SK-N-SH (cell line): ENCODE results near the gene ARHGAP10. TPM values are rescaled to one million over a fixed set of nuclear protein-coding genes. Genes with fewer than 3 reads are reported as not detected.

Experiments
- CTCF ChIA-PET: fragments of 300-600, 350-600 bp; formaldehyde crosslinking; extraction: SDS; loops from one replicate; lab custom pipeline; 2021; lab: Yijun Ruan, JAX
- POLR2A ChIA-PET: fragments of 350-600 bp; sonication (Branson Sonifier 250); formaldehyde crosslinking; extraction: SDS; loops from one replicate; lab custom pipeline; 2020; ENCODE audit warnings: antibody characterized with exemption, inconsistent platforms; lab: Yijun Ruan, JAX
- DNase-seq: peaks from one replicate; pipeline ENCODE4 v3.0.0; 2012
- H2AFZ ChIP-seq: fragments of 200-600 bp; sonication (generic); 2 replicates; pipeline ENCODE4 v1.8.1; 2016; ENCODE audit warnings: antibody characterized with exemption, mild to moderate bottlenecking, low read depth
- H3F3A ChIP-seq: fragments of 200-600 bp; sonication (generic); replicated peaks from 2 replicates; pipeline ENCODE3; 2016; ENCODE audit warnings: antibody characterized with exemption, mild to moderate bottlenecking; ENCODE audit not compliant: insufficient read depth
- H3K27ac ChIP-seq, 2 experiments: fragments of 200-500 bp in 1 of 2; fragments of 200-600 bp in 1 of 2; sonication (Bioruptor generic) in 1 of 2; sonication (generic), shearing (Covaris generic) in 1 of 2; 2 replicates each; pipeline versions ENCODE4 v1.5.1 to v1.6.1; 2014 to 2016; ENCODE audit warnings: low read depth in 2 of 2, inconsistent platforms in 1 of 2, low read length in 1 of 2, mild to moderate bottlenecking in 1 of 2, mixed read lengths in 1 of 2
- H3K27me3 ChIP-seq: fragments of 200-600 bp; sonication (generic), shearing (Covaris generic); 2 replicates; pipeline ENCODE4 v1.6.1; 2016; ENCODE audit warnings: mixed run types; ENCODE audit not compliant: insufficient read depth
- H3K36me3 ChIP-seq, 2 experiments: fragments of 200-500 bp in 1 of 2; fragments of 200-600 bp in 1 of 2; sonication (Bioruptor generic) in 1 of 2; sonication (generic) in 1 of 2; replicated peaks in 1 of 2; 2 replicates each; pipeline versions ENCODE3 to v1.5.1; 2014 to 2016; ENCODE audit warnings: low read length in 1 of 2, mild to moderate bottlenecking in 1 of 2; ENCODE audit not compliant: insufficient read depth in 2 of 2, control insufficient read depth in 1 of 2
- H3K4me1 ChIP-seq, 2 experiments: fragments of 200-500 bp in 1 of 2; fragments of 200-600 bp in 1 of 2; sonication (Bioruptor generic) in 1 of 2; sonication (generic), shearing (Covaris generic) in 1 of 2; 2 replicates each; pipeline versions ENCODE4 v1.5.1 to v1.6.1; 2014 to 2016; ENCODE audit warnings: low read depth in 1 of 2, low read length in 1 of 2, mixed run types in 1 of 2; ENCODE audit not compliant: insufficient read depth in 2 of 2, control insufficient read depth in 1 of 2
- H3K4me2 ChIP-seq: fragments of 200-600 bp; sonication (generic), shearing (Covaris generic); 2 replicates; pipeline ENCODE4 v1.6.1; 2017; ENCODE audit warnings: mixed run types
- H3K4me3 ChIP-seq, 2 experiments: fragments of 200-500 bp in 1 of 2; fragments of 200-600 bp in 1 of 2; sonication (Bioruptor generic) in 1 of 2; sonication (generic), shearing (Covaris generic) in 1 of 2; 2 replicates each; pipeline versions ENCODE4 v1.5.1 to v1.8.1; 2014 to 2016; ENCODE audit warnings: low read depth in 2 of 2, inconsistent platforms in 1 of 2, low read length in 1 of 2, mild to moderate bottlenecking in 1 of 2, mixed read lengths in 1 of 2, moderate library complexity in 1 of 2
- H3K79me2 ChIP-seq: fragments of 200-600 bp; sonication (generic); 2 replicates; pipeline ENCODE4 v1.8.1; 2017; ENCODE audit warnings: mild to moderate bottlenecking; ENCODE audit not compliant: insufficient read depth
- H3K9ac ChIP-seq: fragments of 200-600 bp; sonication (generic); 2 replicates; pipeline ENCODE4 v1.6.1; 2017; ENCODE audit warnings: mixed run types
- H3K9me2 ChIP-seq: fragments of 200-600 bp; sonication (generic); 2 replicates; pipeline ENCODE4 v1.6.1; 2017; ENCODE audit warnings: mixed run types
- H3K9me3 ChIP-seq: fragments of 200-600 bp; sonication (generic); 2 replicates; pipeline ENCODE4 v1.6.1; 2017; ENCODE audit warnings: mixed run types, mild to moderate bottlenecking, moderate library complexity
- H4K20me1 ChIP-seq: fragments of 200-600 bp; sonication (generic); 2 replicates; pipeline ENCODE4 v1.6.1; 2017; ENCODE audit warnings: mild to moderate bottlenecking, mixed run types; ENCODE audit not compliant: insufficient read depth
- CHD2 ChIP-seq: fragments of 150-350 bp; IDR thresholded peaks from 2 replicates; pipeline ENCODE4 v1.6.1; 2018; ENCODE audit warnings: low read length; ENCODE audit not compliant: partially characterized antibody
- EP300 ChIP-seq, 2 experiments: IDR thresholded peaks; 2 replicates each; pipeline versions ENCODE4 v1.4.0 to v1.6.1; 2012; ENCODE audit warnings: borderline replicate concordance in 1 of 2, low read depth in 1 of 2, low read length in 1 of 2
- EZH2phosphoT487 ChIP-seq: fragments of 200-600 bp; sonication (generic); IDR thresholded peaks from 2 replicates; pipeline ENCODE4 v1.6.1; 2017; ENCODE audit warnings: low read depth, mixed run types, mild to moderate bottlenecking, antibody characterized with exemption, moderate library complexity, borderline replicate concordance
- FOXJ3 ChIP-seq: sonication (generic); formaldehyde crosslinking; IDR thresholded peaks from 2 replicates; pipeline ENCODE4 v1.5.1; 2020; ENCODE audit warnings: mild to moderate bottlenecking, missing genetic modification reagents
- GABPA ChIP-seq: IDR thresholded peaks from 2 replicates; pipeline ENCODE4 v1.4.0; 2012; ENCODE audit warnings: low read depth, mild to moderate bottlenecking
- GATA2 ChIP-seq: sonication (generic); formaldehyde crosslinking; IDR thresholded peaks from 2 replicates; pipeline ENCODE4 v1.5.0; 2020; ENCODE audit warnings: mild to moderate bottlenecking, missing genetic modification reagents
- MAX ChIP-seq: IDR thresholded peaks from 2 replicates; pipeline ENCODE4 v1.4.0; 2012; ENCODE audit warnings: low read depth
- NFIC ChIP-seq: IDR thresholded peaks from 2 replicates; pipeline ENCODE4 v1.4.0; 2012; ENCODE audit warnings: borderline replicate concordance
- NRF1 ChIP-seq: IDR thresholded peaks from 2 replicates; pipeline ENCODE4 v1.6.1; 2012; ENCODE audit warnings: low read depth, mild to moderate bottlenecking, low read length
- POLR2AphosphoS5 ChIP-seq: IDR thresholded peaks from 2 replicates; pipeline ENCODE4 v1.6.1; 2012; ENCODE audit warnings: low read depth, low read length
- RAD21 ChIP-seq: IDR thresholded peaks from 2 replicates; pipeline ENCODE4 v1.6.1; 2012; ENCODE audit warnings: mild to moderate bottlenecking, low read length
- RFX5 ChIP-seq: IDR thresholded peaks from 2 replicates; pipeline ENCODE4 v1.6.1; 2012; ENCODE audit warnings: mild to moderate bottlenecking, improper control_type of control experiment, low read length
- SMC3 ChIP-seq: IDR thresholded peaks from 2 replicates; pipeline ENCODE4 v1.6.1; 2012; ENCODE audit warnings: low read depth, low read length, improper control_type of control experiment
- TAF1 ChIP-seq: IDR thresholded peaks from 2 replicates; pipeline ENCODE4 v1.6.1; 2012; ENCODE audit warnings: low read depth, mild to moderate bottlenecking, low read length, moderate library complexity, borderline replicate concordance
- TEAD4 ChIP-seq: IDR thresholded peaks from 2 replicates; pipeline ENCODE4 v1.4.0; 2012; ENCODE audit warnings: mild to moderate bottlenecking, borderline replicate concordance; ENCODE audit not compliant: insufficient read depth
- USF1 ChIP-seq: IDR thresholded peaks from 2 replicates; pipeline ENCODE4 v1.4.0; 2012; ENCODE audit warnings: low read depth, borderline replicate concordance
- YY1 ChIP-seq: IDR thresholded peaks from 2 replicates; pipeline ENCODE4 v1.4.0; 2012; ENCODE audit warnings: low read depth, mild to moderate bottlenecking
- WGBS: methylation state at CpG from one replicate; pipeline ENCODE4 v1.1.6; 2017; ENCODE audit warnings: low lambda C conversion rate; 5-methylcytosine and 5-hydroxymethylcytosine counted together
- polyA plus RNA-seq, 3 experiments: library from polyadenylated mRNA; depleted of rRNA; stranded (reverse); fragments of >200 nt; gene quantifications; 2 replicates each; pipeline ENCODE4 v1.2.3, GENCODE V29; 2012

ARHGAP10 gene
- polyA plus RNA-seq, 1 of the 3 experiments (the other 2 are of a cell fraction): 15.1 TPM

- CTCF ChIA-PET: interaction anchor here (0.8 to 1.1 kb wide), 2 partner anchors 71 to 84 kb away, joined by 4 to 5 read pairs; no protein-coding TSS in a partner anchor
- POLR2A ChIA-PET: interaction anchor here (0.7 kb wide), 1 partner anchor 108 kb away, joined by 3 read pairs; the partner anchor contains the start of gene PRMT9
- WGBS: 93% methylated on average over 8 of the region's 8 CpGs
These were observed 60.0 kb downstream of the ARHGAP10 start for GRCh38 chr4:147791865-147792264.

GRCh38 chr4:147793569-147794313 is 61.9 kb downstream of the ARHGAP10 start:
- no peaks in the 10 kb centered on the region for H3K9me3 ChIP-seq
- peaks cover 5 to 14% of the 10 kb centered on the region in 2 experiments; a peak in 2 of 4 replicates for H3K4me1 ChIP-seq
- no peak for DNase-seq
- TF ChIP-seq EP300 (IDR thresholded peaks at IDR 0.05; ENCODE audit: borderline replicate concordance in 1 of 2, low read depth in 1 of 2, low read length in 1 of 2): no peak
- TF ChIP-seq USF1: no peak
- TF ChIP-seq YY1: no peak
- TF ChIP-seq GABPA: no peak
- H3K9ac ChIP-seq: no peak overlapping the region
- H3K79me2 ChIP-seq: peaks cover 79% of the 10 kb centered on the region
- H3K4me3 ChIP-seq: no peak overlapping the region
- ChIA-PET CTCF (interaction anchor here (1.7 kb wide), 1 partner anchor 73 kb away, joined by 5 read pairs; no protein-coding TSS in a partner anchor), POLR2A (no interaction called here)
- no peak overlapping the region for H2AFZ ChIP-seq
- H4K20me1 ChIP-seq: no peaks in the 10 kb centered on the region
- H3K27me3 ChIP-seq: no peaks in the 10 kb centered on the region
- H3F3A ChIP-seq: no peaks in the 10 kb centered on the region
- H3K27ac ChIP-seq: no peak overlapping the region; a peak in 1 of 4 replicates
- no peaks in the 10 kb centered on the region for H3K9me2 ChIP-seq
- 89% methylated on average over 8 of the region's 8 CpGs for WGBS
- H3K4me2 ChIP-seq: no peak overlapping the region
- H3K36me3 ChIP-seq: no peaks in the 10 kb centered on the region

More at GRCh38 chr4:147791865-147792264, 60.0 kb downstream of the ARHGAP10 start:
- TF ChIP-seq FOXJ3 (CRISPR knock-in tag) (no peak), NRF1 (no peak), GABPA (no peak), RFX5 (no peak), CHD2 (no peak), TAF1 (no peak), GATA2 (CRISPR knock-in tag) (no peak), TEAD4 (no peak), EZH2phosphoT487 (no peak), RAD21 (no peak), SMC3 (no peak), NFIC (no peak), MAX (no peak), POLR2AphosphoS5 (no peak)
- Histone ChIP-seq H4K20me1 (no peaks in the 10 kb centered on the region), H3K27me3 (no peaks in the 10 kb centered on the region), H2AFZ (no peak overlapping the region), H3K9ac (no peak overlapping the region), H3K9me2 (no peaks in the 10 kb centered on the region), H3K9me3 (no peaks in the 10 kb centered on the region), H3F3A (no peaks in the 10 kb centered on the region), H3K27ac (no peak overlapping the region), H3K4me3 (no peak overlapping the region), H3K36me3 (no peaks in the 10 kb centered on the region), H3K79me2 (peaks cover 81% of the 10 kb centered on the region), H3K4me2 (no peak overlapping the region), H3K4me1 (peaks cover 9 to 30% of the 10 kb centered on the region in 2 experiments; a peak in 3 of 4 replicates)
- no peak for DNase-seq
